Chondrocyte (in vitro differentiated cells): ENCODE measurements around the gene SRSF8. TPM values are rescaled to one million over a fixed set of nuclear protein-coding genes. Genes with fewer than 3 reads are reported as not detected.

Experiments
- DNase-seq: peaks from one replicate; pipeline ENCODE4 v3.0.0; 2021; ENCODE audit warnings: mixed read lengths, low spot score
- H3K27ac Mint-ChIP-seq: one replicate; pipeline ENCODE4 v1.8.0; 2021; ENCODE audit warnings: mild to moderate bottlenecking, moderate library complexity, mixed read lengths; ENCODE audit not compliant: unreplicated experiment
- H3K27me3 Mint-ChIP-seq: 2 replicates; pipeline ENCODE4 v1.8.0; 2021; ENCODE audit warnings: low read depth, mixed read lengths
- H3K36me3 Mint-ChIP-seq: 2 replicates; pipeline ENCODE4 v1.8.0; 2021; ENCODE audit warnings: low read depth, mixed read lengths
- H3K4me1 Mint-ChIP-seq: 2 replicates; pipeline ENCODE4 v1.8.0; 2021; ENCODE audit warnings: low read depth, mild to moderate bottlenecking, mixed read lengths
- H3K4me3 Mint-ChIP-seq: one replicate; pipeline ENCODE4 v1.8.0; 2021; ENCODE audit warnings: mild to moderate bottlenecking, moderate library complexity, mixed read lengths; ENCODE audit not compliant: unreplicated experiment
- H3K9me3 Mint-ChIP-seq: 2 replicates; pipeline ENCODE4 v1.8.0; 2021; ENCODE audit warnings: low read depth, mixed read lengths
- CTCF ChIP-seq: fragments of 200-600 bp; sonication (generic); IDR thresholded peaks from 2 replicates; pipeline ENCODE4 v1.5.0; 2021; ENCODE audit warnings: antibody characterized with exemption, mild to moderate bottlenecking, moderate library complexity
- total RNA-seq: library from RNA; stranded (reverse); gene quantifications from 3 replicates; pipeline ENCODE4 v1.2.1, GENCODE V29; 2021

Gene SRSF8
- total RNA-seq, 1 donor from 2014 or later, result 45.5 TPM

GRCh38 chr11:95070471-95070870, 3.8 kb downstream of the SRSF8 start:
- H3K27ac Mint-ChIP-seq, result no peak overlapping the region
- no peaks in the 10 kb centered on the region for H3K9me3 Mint-ChIP-seq
- TF ChIP-seq CTCF, result no peak
- peaks cover 8% of the 10 kb centered on the region for H3K36me3 Mint-ChIP-seq
- H3K4me3 Mint-ChIP-seq, result no peak overlapping the region
- no peak for DNase-seq
- H3K4me1 Mint-ChIP-seq, result peaks cover 46% of the 10 kb centered on the region
- no peaks in the 10 kb centered on the region for H3K27me3 Mint-ChIP-seq

- H3K4me1 Mint-ChIP-seq, result peaks cover 59% of the 10 kb centered on the region
- no peak overlapping the region for H3K4me3 Mint-ChIP-seq
- H3K27me3 Mint-ChIP-seq, result no peaks in the 10 kb centered on the region
- no peak for TF ChIP-seq CTCF
- no peaks in the 10 kb centered on the region for H3K9me3 Mint-ChIP-seq
- peaks cover 8% of the 10 kb centered on the region for H3K36me3 Mint-ChIP-seq
- DNase-seq, result no peak
- no peak overlapping the region for H3K27ac Mint-ChIP-seq
These were observed 6.2 kb downstream of the SRSF8 start for GRCh38 chr11:95072948-95073347.

GRCh38 chr11:95074792-95075563, 8.3 kb downstream of the SRSF8 start:
- Mint-ChIP-seq H3K27ac (peak overlapping the region; percentile 78), H3K36me3 (peaks cover 8% of the 10 kb centered on the region), H3K4me1 (peaks cover 58% of the 10 kb centered on the region), H3K9me3 (no peaks in the 10 kb centered on the region), H3K27me3 (no peaks in the 10 kb centered on the region), H3K4me3 (no peak overlapping the region)
- TF ChIP-seq CTCF, result no peak
- no peak for DNase-seq

- Mint-ChIP-seq H3K4me1 (peaks cover 61% of the 10 kb centered on the region), H3K27ac (peak overlapping the region; percentile 73), H3K27me3 (no peaks in the 10 kb centered on the region), H3K9me3 (no peaks in the 10 kb centered on the region), H3K36me3 (peaks cover 1% of the 10 kb centered on the region), H3K4me3 (no peak overlapping the region)
- no peak for DNase-seq
- no peak for TF ChIP-seq CTCF
These were observed 9.7 kb downstream of the SRSF8 start for GRCh38 chr11:95076416-95076815.

- Mint-ChIP-seq H3K27ac (peak overlapping the region; percentile 73), H3K9me3 (no peaks in the 10 kb centered on the region)
These were observed 10.3 kb downstream of the SRSF8 start for GRCh38 chr11:95076981-95077380.

More at GRCh38 chr11:95076981-95077380, 10.3 kb downstream of the SRSF8 start:
- Mint-ChIP-seq H3K27me3 (no peaks in the 10 kb centered on the region), H3K36me3 (peaks cover 1% of the 10 kb centered on the region), H3K4me1 (peaks cover 67% of the 10 kb centered on the region), H3K4me3 (no peak overlapping the region)
- no peak for TF ChIP-seq CTCF
- no peak for DNase-seq
